Natural killer cell (primary cell): ENCODE measurements around the gene NPHP4. TPM values are rescaled to one million over a fixed set of nuclear protein-coding genes. Genes with fewer than 3 reads are reported as not detected.

Source experiments
- ATAC-seq, 3 donors: fragments of 150-1000 bp in 2 of 3; fragments of 200-7000 bp in 1 of 3; cut with Tn5 transposase; 1 replicate in 1 of 3; 2 replicates in 2 of 3; pipeline ENCODE4 v1.10.0; 2021; ENCODE audit warnings: mild to moderate bottlenecking in 2 of 3, moderate library complexity in 2 of 3
- DNase-seq, 2 donors: peaks; one replicate each; pipeline versions ENCODE4 v3.0.0 to v3.0.0-alpha.2; 2013 to 2021; ENCODE audit warnings: mixed read lengths in 1 of 2
- H3K27ac ChIP-seq: one replicate; pipeline ENCODE4 v1.5.1; 2013; ENCODE audit warnings: mild to moderate bottlenecking, low read length
- H3K27me3 ChIP-seq: one replicate; pipeline ENCODE4 v1.6.1; 2013; ENCODE audit warnings: low read length; ENCODE audit not compliant: control insufficient read depth, insufficient read depth
- H3K36me3 ChIP-seq: one replicate; pipeline ENCODE4 v1.6.1; 2013; ENCODE audit warnings: low read length; ENCODE audit not compliant: control insufficient read depth, insufficient read depth
- H3K4me1 ChIP-seq: one replicate; pipeline ENCODE4 v1.6.1; 2013; ENCODE audit warnings: low read length; ENCODE audit not compliant: control insufficient read depth, insufficient read depth
- H3K4me3 ChIP-seq: one replicate; pipeline ENCODE4 v1.5.1; 2013; ENCODE audit warnings: low read length
- H3K9me3 ChIP-seq: one replicate; pipeline ENCODE4 v1.6.1; 2013; ENCODE audit warnings: low read length; ENCODE audit not compliant: control insufficient read depth, insufficient read depth
- H3K27ac Mint-ChIP-seq, 2 donors: one replicate each; pipeline ENCODE4 v1.8.0; 2022; ENCODE audit warnings: mild to moderate bottlenecking in 2 of 2, mixed read lengths in 2 of 2, moderate library complexity in 1 of 2
- H3K27me3 Mint-ChIP-seq, 2 donors: one replicate each; pipeline ENCODE4 v1.8.0; 2022; ENCODE audit warnings: low read depth in 2 of 2, mixed read lengths in 2 of 2
- H3K36me3 Mint-ChIP-seq: one replicate; pipeline ENCODE4 v1.8.0; 2022; ENCODE audit warnings: mixed read lengths
- H3K4me1 Mint-ChIP-seq, 2 donors: one replicate each; pipeline ENCODE4 v1.8.0; 2022; ENCODE audit warnings: mixed read lengths in 2 of 2
- H3K4me3 Mint-ChIP-seq: one replicate; pipeline ENCODE4 v1.8.0; 2022; ENCODE audit warnings: mild to moderate bottlenecking, moderate library complexity, mixed read lengths
- H3K9me3 Mint-ChIP-seq, 2 donors: one replicate each; pipeline ENCODE4 v1.8.0; 2022; ENCODE audit warnings: mixed read lengths in 2 of 2
- WGBS: methylation state at CpG from one replicate; pipeline ENCODE4 v1.1.7; 2013; ENCODE audit warnings: missing lambda C conversion rate; ENCODE audit not compliant: insufficient coverage; 5-methylcytosine and 5-hydroxymethylcytosine counted together
- intact Hi-C: fragments of 100-400 bp; cut with micrococcal nuclease; formaldehyde crosslinking; loops from one replicate; pipeline ENCODE4 v1.14.2; 2022
- total RNA-seq, 4 donors: library from RNA; stranded (reverse); fragments of 120-200 nt in 1 of 4; gene quantifications; one replicate each; pipeline versions ENCODE4 v1.2.3 to v1.2.4, GENCODE V29; 2013 to 2022
- TF ChIP-seq, protein P1 (sequence below): fragments of 200-600 bp; IDR thresholded peaks from one replicate; pipeline ENCODE4 v1.8.0; 2022; ENCODE audit warnings: antibody characterized with exemption

The NPHP4 gene
- total RNA-seq, 3 donors from 2014 or later (not counting 1 experiment from before 2014, with no cell fraction given), result 6.3 to 14.7 (median 10.1) TPM

GRCh38 chr1:5991381-5992025 is 722 bp downstream of the NPHP4 start:
- Histone ChIP-seq H3K4me3 (peak overlapping the region; percentile 45), H3K4me1 (peaks cover 39% of the 10 kb centered on the region), H3K27ac (peak overlapping the region; percentile 89), H3K27me3 (no peaks in the 10 kb centered on the region), H3K36me3 (peaks cover 6% of the 10 kb centered on the region), H3K9me3 (no peaks in the 10 kb centered on the region)
- no peaks in the 10 kb centered on the region for H3K27me3 Mint-ChIP-seq
- peak in 1 of 2 donors; percentile 68 for DNase-seq
- intact Hi-C loops, result no loop called here
- no peaks in the 10 kb centered on the region for H3K9me3 Mint-ChIP-seq
- no peaks in the 10 kb centered on the region for H3K36me3 Mint-ChIP-seq
- under 1% methylated on average over 60 of the region's 60 CpGs for WGBS
- TF ChIP-seq, protein P1, sequence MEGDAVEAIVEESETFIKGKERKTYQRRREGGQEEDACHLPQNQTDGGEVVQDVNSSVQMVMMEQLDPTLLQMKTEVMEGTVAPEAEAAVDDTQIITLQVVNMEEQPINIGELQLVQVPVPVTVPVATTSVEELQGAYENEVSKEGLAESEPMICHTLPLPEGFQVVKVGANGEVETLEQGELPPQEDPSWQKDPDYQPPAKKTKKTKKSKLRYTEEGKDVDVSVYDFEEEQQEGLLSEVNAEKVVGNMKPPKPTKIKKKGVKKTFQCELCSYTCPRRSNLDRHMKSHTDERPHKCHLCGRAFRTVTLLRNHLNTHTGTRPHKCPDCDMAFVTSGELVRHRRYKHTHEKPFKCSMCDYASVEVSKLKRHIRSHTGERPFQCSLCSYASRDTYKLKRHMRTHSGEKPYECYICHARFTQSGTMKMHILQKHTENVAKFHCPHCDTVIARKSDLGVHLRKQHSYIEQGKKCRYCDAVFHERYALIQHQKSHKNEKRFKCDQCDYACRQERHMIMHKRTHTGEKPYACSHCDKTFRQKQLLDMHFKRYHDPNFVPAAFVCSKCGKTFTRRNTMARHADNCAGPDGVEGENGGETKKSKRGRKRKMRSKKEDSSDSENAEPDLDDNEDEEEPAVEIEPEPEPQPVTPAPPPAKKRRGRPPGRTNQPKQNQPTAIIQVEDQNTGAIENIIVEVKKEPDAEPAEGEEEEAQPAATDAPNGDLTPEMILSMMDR, result no peak
- ATAC-seq, result peak; percentile 34 to 44 (median 39)
- peak overlapping the region; percentile 90 to 97 for H3K27ac Mint-ChIP-seq
- peaks cover 26 to 42% of the 10 kb centered on the region in 2 donors for H3K4me1 Mint-ChIP-seq
- H3K4me3 Mint-ChIP-seq, result peak overlapping the region; percentile 95

GRCh38 chr1:5990913-5991312 is 1.3 kb downstream of the NPHP4 start:
- ATAC-seq, result no peak

DNA sequence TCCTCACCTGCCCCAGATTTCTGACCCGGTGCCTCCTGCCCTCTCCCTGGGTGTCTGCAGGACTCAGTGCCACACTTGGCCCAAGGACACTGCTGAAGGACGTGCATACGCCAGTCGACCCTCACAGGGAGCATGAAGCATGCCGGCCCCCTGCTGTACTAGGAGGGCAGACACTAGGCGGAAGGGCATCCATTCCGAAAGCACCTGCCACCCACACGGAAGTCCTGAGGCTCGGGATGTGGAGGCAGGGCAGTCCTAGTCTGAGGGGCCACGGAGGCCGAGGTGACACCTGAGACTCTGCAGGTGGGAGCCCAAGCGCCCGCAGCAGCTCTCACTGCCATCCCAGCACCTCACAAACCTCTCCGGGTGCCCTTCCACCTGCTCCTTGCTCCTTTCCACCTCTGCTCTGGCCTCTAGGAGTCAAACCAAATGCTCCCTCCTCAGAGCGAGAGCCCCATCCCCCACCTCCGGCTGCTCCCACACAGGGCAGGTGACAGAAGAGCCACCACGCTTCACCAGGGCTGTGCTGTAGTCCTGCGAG is 2.4 kb downstream of the NPHP4 start:
- intact Hi-C loops, result loop anchor here (10.0 kb wide), 1 partner anchor 65 kb away; no protein-coding TSS in a partner anchor
- Mint-ChIP-seq H3K4me3 (no peak overlapping the region), H3K27ac (peak overlapping the region in 1 of 2 donors; percentile 90)

More at GRCh38 chr1:5990913-5991312, 1.3 kb downstream of the NPHP4 start:
- H3K36me3 Mint-ChIP-seq, result no peaks in the 10 kb centered on the region
- 67% methylated on average over 10 of the region's 10 CpGs for WGBS
- TF ChIP-seq, protein P1, result no peak
- peaks cover 39% of the 10 kb centered on the region for H3K4me1 ChIP-seq
- no peak overlapping the region for H3K4me3 ChIP-seq
- H3K4me3 Mint-ChIP-seq, result peak overlapping the region; percentile 95
- H3K9me3 Mint-ChIP-seq, result no peaks in the 10 kb centered on the region
- peaks cover 26 to 42% of the 10 kb centered on the region in 2 donors for H3K4me1 Mint-ChIP-seq
- intact Hi-C loops, result no loop called here
- peaks cover under 1% of the 10 kb centered on the region for H3K36me3 ChIP-seq
- H3K27me3 ChIP-seq, result no peaks in the 10 kb centered on the region
- no peaks in the 10 kb centered on the region for H3K27me3 Mint-ChIP-seq
- peak overlapping the region; percentile 90 to 97 for H3K27ac Mint-ChIP-seq
- no peak for DNase-seq
- H3K9me3 ChIP-seq, result no peaks in the 10 kb centered on the region
- H3K27ac ChIP-seq, result no peak overlapping the region

More for the DNA sequence above, 2.4 kb downstream of the NPHP4 start:
- peaks cover 26 to 35% of the 10 kb centered on the region in 2 donors for H3K4me1 Mint-ChIP-seq
- H3K27ac ChIP-seq, result no peak overlapping the region
- no peaks in the 10 kb centered on the region for H3K27me3 Mint-ChIP-seq
- H3K9me3 Mint-ChIP-seq, result no peaks in the 10 kb centered on the region
- no peaks in the 10 kb centered on the region for H3K9me3 ChIP-seq
- no peak for ATAC-seq
- WGBS, result 97% methylated on average over 18 of the region's 18 CpGs
- no peak overlapping the region for H3K4me3 ChIP-seq
- DNase-seq, result no peak
- no peaks in the 10 kb centered on the region for H3K36me3 ChIP-seq
- H3K27me3 ChIP-seq, result no peaks in the 10 kb centered on the region
- H3K36me3 Mint-ChIP-seq, result no peaks in the 10 kb centered on the region
- peaks cover 29% of the 10 kb centered on the region for H3K4me1 ChIP-seq
- TF ChIP-seq, protein P1, result no peak
